GM21447 (cell line): ENCODE data around the gene SPATA16.
"Not testable (repeated sequence)": the region's sequence is repeated elsewhere in the genome, so short reads cannot be mapped to it uniquely, and the experiment has no call there.

Experiments
- ATAC-seq: cut with Tn5 transposase; IDR thresholded peaks from one replicate; pipeline ENCODE4 v1.9.1; 2021; ENCODE audit not compliant: unreplicated experiment

The SPATA16 gene

DNA sequence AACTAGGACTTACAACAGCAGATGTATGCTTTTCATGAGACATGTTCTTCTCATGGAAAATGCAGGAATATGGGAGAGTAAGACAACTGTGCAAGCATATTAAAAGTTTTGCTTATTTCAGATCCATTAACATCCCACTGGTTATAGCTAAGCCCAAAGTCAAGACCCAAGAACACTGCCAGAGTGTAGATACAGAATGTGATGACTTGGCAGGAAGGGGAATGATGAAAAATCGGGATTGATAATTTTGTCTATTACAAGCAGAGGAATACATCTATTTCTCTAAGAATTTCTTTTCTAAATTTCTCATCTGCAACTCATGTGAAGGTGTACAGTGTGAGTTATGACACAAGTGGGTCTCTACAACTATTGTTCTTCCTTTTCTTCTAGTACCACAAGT lies 76.4 kb downstream of the SPATA16 start:
- ATAC-seq = no peak

DNA sequence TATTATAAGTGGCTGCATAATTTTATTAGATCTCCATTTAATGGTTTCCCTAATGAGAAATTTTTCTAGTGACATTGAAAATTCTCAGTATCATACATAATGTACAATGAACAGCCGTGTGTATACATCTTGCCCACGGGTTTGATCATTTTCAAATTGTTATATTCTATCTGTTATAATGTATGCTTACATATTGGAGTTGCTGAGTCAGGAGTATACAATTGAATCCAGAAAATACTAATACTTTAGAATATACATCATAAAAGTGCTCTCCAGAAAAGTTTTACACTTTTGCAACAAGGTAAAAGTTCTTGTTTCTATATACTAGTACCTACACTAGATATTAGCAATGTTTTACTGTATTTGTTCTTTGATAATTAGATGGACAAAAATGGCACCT lies 82.8 kb downstream of the SPATA16 start:
- no peak for ATAC-seq

DNA sequence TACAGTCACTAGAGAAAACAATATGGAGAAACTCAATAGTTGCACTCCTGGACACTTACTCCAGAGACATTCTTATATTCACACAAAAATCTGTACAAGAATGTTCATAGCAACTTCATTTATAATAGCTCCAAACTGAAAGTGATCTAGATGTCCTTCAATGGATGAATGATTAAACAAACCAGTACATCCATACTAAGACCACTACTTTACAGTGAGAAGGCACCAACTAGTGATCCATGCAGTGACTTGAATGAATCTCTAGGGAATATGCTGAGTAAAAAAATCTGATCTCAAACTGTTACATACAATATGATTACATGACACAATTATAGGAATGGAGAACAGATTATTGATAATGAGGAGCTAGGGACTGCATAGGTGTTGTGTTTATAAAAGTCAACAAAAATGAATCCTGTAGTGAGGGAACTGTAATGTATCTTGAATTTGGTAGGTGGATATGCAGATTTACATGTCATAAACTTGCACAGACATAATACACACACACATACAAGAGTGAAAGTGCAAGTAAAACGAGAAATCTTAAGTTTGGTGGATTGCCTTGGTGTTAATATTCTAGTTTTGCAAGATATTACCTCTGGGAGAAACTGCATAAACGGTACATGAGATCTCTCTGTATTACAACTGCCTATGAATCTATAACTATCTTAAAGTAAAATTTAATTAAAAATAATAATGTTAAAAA lies 85.7 kb downstream of the SPATA16 start:
- ATAC-seq = no peak

DNA sequence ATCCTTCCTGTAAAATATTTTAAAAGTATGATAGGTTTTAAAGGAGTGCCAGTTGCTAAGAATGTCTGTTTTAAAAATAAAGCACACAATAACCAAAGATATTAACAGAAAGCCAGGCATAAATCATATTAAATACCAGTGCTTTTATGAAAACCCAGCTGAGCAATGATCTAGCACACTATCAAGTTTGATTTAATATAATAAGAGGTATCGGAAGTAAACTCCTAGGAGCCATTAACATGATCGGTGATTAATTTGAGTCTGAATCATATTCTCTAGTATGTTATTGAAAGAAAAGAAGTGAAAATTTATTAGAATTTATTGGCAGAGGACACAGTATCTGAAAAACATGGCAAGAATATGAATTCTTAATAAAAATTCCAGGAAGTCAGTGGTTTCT lies 91.7 kb downstream of the SPATA16 start:
- no peak for ATAC-seq

DNA sequence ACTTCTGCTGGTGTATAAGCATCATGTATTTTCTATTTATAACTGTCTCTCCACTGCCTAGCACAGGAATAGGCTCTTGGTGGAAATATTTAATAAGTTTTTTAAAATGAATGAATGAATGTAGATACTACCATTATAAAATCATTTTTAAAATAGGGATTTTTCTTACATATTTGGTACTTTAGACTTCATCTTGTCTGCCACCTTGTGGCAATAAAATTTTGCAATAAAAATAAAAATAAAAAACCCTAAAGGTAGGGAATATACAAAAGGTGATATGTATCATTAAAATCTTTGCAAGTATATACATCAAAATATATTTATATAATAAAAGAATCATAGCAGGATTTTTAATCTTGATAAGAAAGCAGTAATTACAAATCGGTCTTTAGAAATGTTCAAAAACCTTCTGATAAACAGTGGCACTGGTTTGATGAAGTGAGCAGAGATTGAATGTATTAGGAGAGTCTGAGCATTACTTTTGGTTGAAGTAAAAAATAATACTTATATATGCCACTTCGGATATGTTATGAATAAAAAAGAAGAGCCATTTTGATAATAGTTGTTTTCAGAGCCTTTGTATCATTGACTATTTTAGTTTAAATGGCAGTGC lies 95.2 kb downstream of the SPATA16 start:
- ATAC-seq = no peak

DNA sequence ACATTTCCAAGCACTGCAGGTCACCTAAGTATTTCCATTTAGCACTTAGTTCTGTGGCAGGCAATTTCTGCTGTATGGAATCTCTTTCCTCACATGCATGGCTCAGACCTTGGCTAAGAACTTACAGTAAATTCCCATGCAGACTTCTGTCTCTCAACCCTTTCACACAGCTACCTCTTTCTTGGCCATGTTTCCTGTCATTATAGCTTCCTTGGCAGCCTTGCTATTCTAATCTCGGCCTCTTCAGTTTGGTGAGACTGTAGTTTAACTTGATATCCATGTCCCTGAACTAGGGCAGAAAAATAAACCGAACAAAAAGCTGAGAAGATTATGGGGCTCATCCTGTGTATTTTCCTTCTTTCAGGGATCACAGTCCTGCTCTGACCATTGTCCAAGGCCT lies 96.0 kb downstream of the SPATA16 start:
- ATAC-seq = no peak

DNA sequence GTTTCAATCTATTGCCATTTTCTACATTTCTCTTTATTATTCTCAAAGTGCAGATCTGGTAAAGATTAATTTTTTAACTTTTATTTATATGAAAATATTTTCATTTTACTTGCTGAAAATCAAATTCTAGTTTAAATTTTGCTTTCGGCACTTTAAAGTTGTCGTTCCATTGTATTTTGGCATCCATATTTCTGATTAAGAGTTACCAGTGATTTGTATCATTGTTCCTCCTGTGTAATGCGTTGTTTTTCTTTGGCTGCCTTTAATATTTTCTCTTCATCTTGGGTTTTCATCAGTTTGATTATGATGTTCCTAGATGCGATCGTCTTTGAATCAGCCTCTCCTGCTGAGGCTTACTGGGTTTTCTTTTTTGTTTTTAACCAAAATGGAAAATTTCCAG lies 97.3 kb downstream of the SPATA16 start:
- no peak for ATAC-seq

DNA sequence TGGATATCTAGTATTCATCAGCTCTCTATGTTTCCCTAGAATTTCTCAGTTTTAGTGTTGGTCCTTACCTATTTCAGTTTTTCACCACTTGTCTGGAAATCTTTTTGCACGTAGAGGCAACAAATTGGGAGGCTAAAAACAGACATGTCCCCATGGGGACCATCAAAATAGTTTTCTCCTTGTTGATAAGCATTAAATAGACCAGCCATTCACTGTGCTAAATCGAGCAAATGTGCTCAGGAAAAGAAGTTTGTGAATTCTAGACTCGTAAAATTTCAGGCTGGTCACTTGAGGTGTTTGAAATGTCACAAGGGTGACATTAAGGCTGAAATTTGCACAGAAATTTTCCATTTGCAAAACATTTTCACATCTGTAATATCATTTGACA lies 102.6 kb downstream of the SPATA16 start:
- no peak for ATAC-seq

DNA sequence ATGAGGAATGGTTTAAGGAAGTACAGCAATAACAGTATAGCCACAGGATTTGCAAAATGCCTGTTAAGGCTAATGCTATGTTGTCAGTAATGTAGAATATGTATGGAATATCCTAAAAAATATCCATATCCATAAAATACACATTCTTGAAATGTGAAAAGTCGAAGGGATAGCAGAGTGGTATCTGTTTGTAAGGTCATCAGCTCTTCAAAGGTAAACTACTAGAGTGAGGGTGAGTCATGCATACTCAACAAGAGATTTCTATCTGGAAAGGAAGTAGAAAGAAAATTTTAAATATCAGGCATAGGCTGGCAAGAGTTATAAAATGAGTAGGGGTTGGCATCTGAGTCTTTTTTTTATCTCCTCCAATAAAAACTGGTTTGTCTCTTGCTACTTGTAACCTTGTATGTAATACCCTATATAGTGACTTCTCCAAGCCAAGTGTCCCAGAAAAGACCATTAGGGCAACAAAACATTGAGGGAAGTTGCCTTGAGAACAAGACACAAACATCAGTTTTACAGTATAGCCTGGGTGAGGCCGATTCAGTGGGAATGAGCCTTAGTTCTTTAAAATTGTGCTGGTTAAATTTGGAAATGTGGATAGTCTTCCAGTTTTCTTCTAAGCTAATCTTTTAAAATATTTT lies 103.1 kb downstream of the SPATA16 start:
- no peak for ATAC-seq

DNA sequence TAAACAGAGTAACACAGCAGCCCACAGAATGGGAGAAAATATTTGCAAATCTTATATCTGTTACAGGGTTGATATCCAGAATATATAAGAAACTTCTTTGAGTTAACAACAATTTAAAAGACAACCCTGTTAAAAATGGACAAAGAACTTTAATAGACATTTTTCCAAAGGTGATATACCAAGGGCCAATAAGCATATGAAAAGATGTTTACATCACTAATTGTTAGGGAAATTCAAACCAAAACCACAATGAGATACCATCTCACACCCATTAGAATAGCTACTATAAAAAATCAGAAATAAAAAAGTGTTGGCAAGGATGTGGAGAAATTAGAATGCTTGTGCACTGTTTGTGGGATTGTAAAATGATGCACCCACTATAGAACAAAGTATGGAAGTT lies 110.8 kb downstream of the SPATA16 start:
- ATAC-seq = no peak

DNA sequence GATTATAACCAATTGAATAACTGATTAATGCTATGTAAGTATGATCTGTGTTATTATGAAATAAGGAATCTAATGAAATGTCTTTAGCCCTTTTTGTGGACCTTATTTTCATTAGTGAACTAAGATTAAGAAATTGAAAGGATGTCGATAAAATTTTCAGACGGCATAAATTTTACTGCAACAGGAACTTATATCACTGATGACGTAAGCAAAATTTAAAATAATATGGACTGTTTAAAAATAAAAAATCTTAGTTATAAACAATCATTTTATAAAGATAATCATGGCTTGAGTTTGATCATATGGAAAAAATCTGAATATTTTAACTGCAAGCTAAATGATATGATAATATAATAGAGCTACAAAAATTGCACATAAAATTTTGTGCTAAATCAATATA lies 112.7 kb downstream of the SPATA16 start:
- no peak for ATAC-seq

DNA sequence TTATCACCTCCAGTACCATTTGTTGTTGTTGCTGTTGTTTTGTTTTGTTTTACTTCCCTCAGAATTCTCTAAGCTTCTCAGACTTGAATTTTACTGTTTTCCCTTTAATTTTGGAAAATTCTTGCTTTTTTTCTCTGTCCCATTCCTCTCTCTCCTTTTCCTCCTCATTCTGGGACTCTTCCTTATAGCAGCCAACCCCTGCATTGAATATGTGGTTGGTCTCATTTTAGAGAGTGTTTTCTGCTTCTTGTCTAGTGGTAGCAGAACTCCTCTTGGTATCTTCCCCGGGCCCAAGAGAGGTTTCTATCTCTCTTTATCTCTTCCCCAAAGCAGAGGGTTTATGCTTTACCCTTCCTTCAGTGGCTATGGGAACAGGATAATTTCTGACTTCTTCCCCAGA lies 113.6 kb downstream of the SPATA16 start:
- ATAC-seq = no peak

DNA sequence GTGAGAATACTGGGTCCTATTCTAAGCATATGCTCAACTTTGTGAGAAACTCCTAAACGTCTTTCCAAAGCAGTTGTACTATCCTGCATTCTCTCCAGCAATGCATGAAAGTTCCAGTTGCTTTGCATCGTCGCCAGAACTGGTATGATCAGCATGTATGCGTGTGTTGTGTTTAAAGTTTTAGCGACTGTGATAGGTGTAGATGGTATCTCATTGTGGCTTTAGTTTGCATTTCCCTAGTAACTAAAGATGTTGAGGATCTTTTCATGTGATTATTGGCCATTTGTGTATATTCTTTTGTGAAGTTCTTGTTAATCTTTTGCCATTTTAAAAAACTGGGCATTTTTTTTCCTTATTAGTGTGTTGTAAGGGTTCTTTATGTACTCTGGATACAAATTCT lies 115.1 kb downstream of the SPATA16 start:
- no peak for ATAC-seq

DNA sequence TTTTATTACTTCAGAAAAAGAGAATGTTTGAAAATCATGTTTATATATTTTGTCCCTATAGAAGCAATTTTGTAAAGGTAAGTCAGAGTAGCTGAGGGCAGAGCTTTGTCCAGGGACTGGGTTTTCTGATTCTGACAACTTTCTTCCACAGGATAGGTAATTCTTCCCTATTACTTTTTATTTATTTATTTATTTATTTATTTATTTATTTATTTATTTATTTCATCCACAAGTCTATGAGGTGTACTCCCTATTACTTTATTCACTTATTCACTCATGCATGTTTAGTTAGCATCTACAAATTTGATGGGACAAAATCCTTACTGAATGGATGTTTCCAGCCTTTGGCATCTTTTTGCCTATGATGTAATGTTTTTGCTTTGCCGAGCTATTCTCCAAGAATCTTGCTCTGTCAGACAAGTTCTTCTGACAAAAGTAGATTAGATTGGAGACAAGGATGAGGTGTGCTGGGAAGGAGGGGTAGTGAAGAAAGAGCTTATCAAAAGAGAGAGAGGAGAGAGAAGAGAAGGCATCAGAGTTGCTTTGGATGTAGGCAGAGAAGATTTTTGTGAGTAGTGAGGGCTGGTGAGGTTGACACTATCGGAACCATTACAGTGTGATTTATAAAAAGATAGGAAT lies 119.4 kb downstream of the SPATA16 start:
- no peak for ATAC-seq

DNA sequence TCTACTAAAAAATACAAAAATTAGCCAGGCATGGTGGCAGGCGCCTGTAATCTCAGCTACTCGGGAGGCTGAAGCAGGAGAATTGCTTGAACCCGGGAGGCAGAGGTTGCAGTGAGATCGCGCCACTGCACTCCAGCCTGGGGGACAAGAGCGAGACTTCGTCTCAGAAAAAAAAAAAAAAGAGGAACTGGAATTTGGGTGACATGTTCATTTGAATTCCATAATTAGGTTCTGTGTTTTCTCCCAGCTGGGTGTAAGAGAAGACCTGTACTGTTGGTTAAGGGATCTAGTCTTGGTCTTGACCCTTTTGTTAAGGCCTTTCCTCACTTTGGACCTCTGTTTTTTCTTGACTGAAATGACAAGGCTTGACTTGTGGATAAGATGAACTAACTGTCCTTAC lies 120.9 kb downstream of the SPATA16 start:
- ATAC-seq = not testable (repeated sequence)

DNA sequence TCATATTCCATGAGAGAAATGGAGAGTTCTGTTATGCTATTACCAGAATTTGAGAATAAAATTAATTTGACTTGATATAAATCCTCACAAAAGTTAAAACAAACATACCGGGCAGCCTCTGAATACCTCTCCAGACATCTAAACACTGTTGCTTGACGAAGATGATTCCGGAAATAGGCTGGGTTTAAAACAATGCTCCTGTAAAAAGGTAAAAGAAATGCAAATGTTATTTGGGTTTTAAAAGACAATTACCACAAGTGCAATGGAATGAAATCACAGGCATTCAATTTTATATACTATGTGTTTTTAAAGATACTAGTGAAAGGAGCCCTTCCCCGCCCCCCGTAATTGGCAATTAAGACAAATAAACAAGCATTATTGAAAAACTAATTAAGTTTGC lies 121.7 kb downstream of the SPATA16 start:
- ATAC-seq = no peak

DNA sequence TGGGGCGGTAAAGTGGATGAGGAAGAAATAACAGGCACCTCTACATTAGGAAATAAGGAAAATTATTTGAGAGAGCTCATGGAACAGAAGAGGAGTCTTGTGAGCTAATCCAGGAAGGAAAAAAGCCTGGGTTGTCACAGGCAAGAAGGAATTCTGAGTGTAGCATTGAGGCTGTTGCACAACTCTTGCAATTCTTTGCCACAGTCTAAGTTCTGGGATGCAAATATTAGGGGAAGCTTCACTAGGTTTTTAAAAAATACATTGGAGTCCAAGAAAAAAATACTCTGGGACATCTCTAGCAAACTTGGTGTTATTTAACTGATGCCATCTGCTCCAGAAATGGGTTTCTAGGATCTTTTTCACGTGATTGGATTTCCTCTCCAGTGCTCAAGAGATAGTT lies 122.3 kb downstream of the SPATA16 start:
- ATAC-seq = no peak

DNA sequence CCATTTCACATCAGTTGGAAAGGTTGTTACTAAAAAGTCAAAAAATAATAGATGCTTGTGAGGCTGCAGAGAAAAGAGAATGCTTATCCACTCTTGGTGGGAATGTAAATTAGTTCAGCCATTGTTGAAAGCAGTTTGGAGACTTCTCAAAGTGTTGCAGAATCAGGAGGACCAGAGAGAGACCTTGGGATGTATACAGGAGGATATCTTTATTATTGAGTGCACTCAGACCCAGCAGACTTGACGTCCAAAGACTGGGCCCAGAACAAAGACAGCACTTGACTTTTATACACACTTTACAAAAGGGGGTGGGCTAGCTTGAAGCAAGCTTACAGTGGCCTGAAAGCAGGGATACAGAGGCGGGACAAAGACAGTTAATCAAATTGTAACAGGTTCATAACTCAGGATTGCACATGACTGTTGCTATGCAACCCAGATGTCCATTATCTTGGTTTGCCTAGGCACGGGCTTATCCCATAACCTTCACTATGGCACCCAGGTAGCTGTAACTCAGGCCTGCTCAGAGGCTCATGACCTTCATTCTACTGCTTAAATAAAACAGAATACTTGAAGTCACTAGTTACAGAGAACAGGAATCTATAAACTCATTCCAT lies 127.7 kb downstream of the SPATA16 start:
- ATAC-seq = no peak

DNA sequence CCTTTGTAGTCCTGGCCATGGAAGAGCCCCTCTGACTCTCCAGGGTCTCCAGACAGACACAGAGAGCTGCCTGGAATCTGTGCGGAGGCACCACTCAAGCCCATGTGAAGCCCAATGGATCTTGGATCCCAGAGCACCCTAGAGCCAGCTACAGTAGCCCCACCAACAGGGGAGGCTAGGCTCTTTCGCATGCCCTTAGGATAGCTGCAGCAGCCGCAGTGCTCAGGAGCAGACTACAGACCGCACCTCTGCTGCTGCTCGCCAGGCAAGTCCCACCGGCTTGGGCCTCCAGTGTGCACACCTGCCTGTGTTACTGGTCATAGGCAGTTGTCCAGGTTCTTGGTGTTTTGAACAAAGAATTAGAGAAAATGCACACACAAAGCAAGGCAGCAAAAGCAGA lies 131.6 kb downstream of the SPATA16 start:
- ATAC-seq = no peak

DNA sequence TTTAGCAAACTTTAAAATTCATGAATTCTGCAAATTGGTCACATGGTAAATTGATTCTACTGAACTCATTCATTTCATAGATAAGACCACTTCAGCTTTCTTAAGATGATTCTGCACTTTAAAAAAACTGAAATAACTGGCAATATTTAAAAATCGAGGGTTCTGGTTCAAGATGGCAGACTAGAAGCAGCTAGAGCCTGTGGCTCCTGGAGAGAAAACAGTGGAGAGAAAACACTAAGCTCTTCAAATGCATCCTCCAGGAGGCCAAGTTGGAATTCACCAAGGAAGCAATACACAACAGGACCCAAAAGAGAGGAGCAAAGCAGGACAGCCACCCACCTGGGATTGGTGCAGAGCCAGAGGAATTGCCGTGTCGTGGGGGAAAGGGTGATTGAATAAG lies 132.1 kb downstream of the SPATA16 start:
- ATAC-seq = no peak

DNA sequence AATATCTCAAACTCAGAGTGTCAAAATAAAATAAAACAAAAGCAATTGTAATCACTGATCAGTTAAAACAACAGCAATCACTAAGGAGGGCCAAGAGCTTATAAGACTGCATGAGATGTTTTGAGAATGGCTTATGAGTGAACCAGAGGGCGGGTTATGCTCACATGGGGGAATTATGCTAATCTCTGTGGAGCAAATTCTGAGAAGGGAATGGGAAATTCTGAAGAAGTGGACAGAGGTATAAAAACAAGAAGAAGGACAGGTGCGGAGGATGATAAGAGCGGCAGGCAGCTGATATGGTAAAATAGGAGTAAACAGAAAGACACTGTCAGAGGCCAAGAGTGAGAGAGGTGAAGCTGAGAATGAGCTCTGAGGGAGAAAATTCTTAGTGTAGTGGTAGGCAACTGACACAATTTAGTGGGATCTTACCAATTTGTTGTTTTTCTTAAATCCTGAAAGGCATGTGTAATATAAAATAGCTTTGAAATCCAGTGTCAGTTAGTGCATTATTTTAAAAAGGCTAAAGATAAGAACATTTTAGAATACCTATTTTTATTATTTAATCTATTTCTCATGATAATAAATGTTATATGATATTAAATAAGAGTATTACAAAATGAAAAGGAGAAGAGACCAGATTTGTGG lies 133.8 kb downstream of the SPATA16 start:
- no peak for ATAC-seq
